HepG2 (cell line): ENCODE data around the gene EFNB1. TPM values are rescaled to one million over a fixed set of nuclear protein-coding genes. Genes with fewer than 3 reads are reported as not detected.

Experiments
- ATAC-seq: fragments of 200-7000 bp; cut with Tn5 transposase; 3 replicates; pipeline ENCODE4 v1.9.1; 2020; ENCODE audit warnings: mild to moderate bottlenecking, moderate library complexity
- BruUV-seq: library from RNA; stranded (reverse); fragments of 400-500 nt; replicated peaks from 2 replicates; lab custom pipeline; 2021; lab: Mats Ljungman, UMichigan
- CTCF ChIA-PET: fragments of 300-600 bp; formaldehyde crosslinking; extraction: SDS; loops from one replicate; lab custom pipeline; 2021; ENCODE audit warnings: low total read pairs, inconsistent platforms, low intra/inter-chr PET ratio; lab: Yijun Ruan, JAX
- POLR2A ChIA-PET: fragments of 350-600 bp; sonication (Branson Sonifier 250); formaldehyde crosslinking; loops from one replicate; lab custom pipeline; 2020; ENCODE audit warnings: antibody characterized with exemption, inconsistent platforms; lab: Yijun Ruan, JAX
- DNase-seq: peaks from one replicate; pipeline ENCODE4 v3.0.0-alpha.2; 2015; ENCODE audit warnings: low spot score
- FAIRE-seq: peaks from 3 replicates; lab custom pipeline; 2011; peaks lifted over from hg19 to GRCh38; lab: Jason Lieb, UNC
- H2AFZ ChIP-seq: one replicate; pipeline ENCODE4 v1.6.1; 2011; ENCODE audit warnings: low read length, inconsistent platforms
- H3K27ac ChIP-seq: fragments of 300-600 bp; 3 replicates; pipeline ENCODE4 v1.8.0; 2011; ENCODE audit warnings: mixed run types, mild to moderate bottlenecking, mixed read lengths, low read length, inconsistent platforms; ENCODE audit not compliant: insufficient read depth; ENCODE audit errors: extremely low read length
- H3K27me3 ChIP-seq, 2 experiments: fragments of 200-600 bp in 1 of 2; 2 replicates in 1 of 2; 3 replicates in 1 of 2; pipeline versions ENCODE4 v1.6.0 to v1.8.0; 2011; ENCODE audit warnings: low read length in 2 of 2, mild to moderate bottlenecking in 2 of 2, moderate library complexity in 2 of 2, inconsistent platforms in 1 of 2; ENCODE audit not compliant: insufficient read depth in 2 of 2, control insufficient read depth in 1 of 2
- H3K36me3 ChIP-seq, 2 experiments: fragments of 200-600 bp in 1 of 2; replicated peaks in 1 of 2; 2 replicates in 1 of 2; 3 replicates in 1 of 2; pipeline versions ENCODE4 v1.5.1 to v1.8.0; 2011; ENCODE audit warnings: low read length in 2 of 2, inconsistent platforms in 1 of 2; ENCODE audit not compliant: insufficient read depth in 2 of 2, control insufficient read depth in 1 of 2
- H3K4me1 ChIP-seq: 2 replicates; pipeline ENCODE4 v1.5.1; 2012; ENCODE audit warnings: low read length, inconsistent platforms; ENCODE audit not compliant: insufficient read depth
- H3K4me2 ChIP-seq: 2 replicates; pipeline ENCODE4 v1.6.0; 2011; ENCODE audit warnings: low read depth, low read length, inconsistent platforms
- H3K4me3 ChIP-seq, 3 experiments: fragments of 200-600 bp in 1 of 3; sonication (generic), shearing (Covaris generic) in 1 of 3; replicated peaks in 1 of 3; 2 replicates each; pipeline ENCODE4 v1.5.1; 2011 to 2016; ENCODE audit warnings: low read length in 3 of 3, inconsistent platforms in 2 of 3, low read depth in 2 of 3, mild to moderate bottlenecking in 2 of 3, control low read depth in 1 of 3, mixed read lengths in 1 of 3; ENCODE audit not compliant: insufficient read depth in 1 of 3
- H3K79me2 ChIP-seq: one replicate; pipeline ENCODE4 v1.6.1; 2011; ENCODE audit warnings: low read length, inconsistent platforms; ENCODE audit not compliant: insufficient read depth
- H3K9ac ChIP-seq: 2 replicates; pipeline ENCODE4 v1.6.0; 2011; ENCODE audit warnings: mild to moderate bottlenecking, low read depth, low read length, inconsistent platforms; ENCODE audit not compliant: insufficient read depth
- H3K9me3 ChIP-seq: 2 replicates; pipeline ENCODE4 v1.5.1; 2012; ENCODE audit warnings: mild to moderate bottlenecking, low read length
- H4K20me1 ChIP-seq: 2 replicates; pipeline ENCODE4 v1.6.0; 2011; ENCODE audit warnings: inconsistent platforms, mild to moderate bottlenecking, low read length, moderate library complexity; ENCODE audit not compliant: insufficient read depth
- TCF7 ChIP-seq: sonication (generic); IDR thresholded peaks from 2 replicates; pipeline ENCODE4 v1.6.1; 2016; ENCODE audit warnings: antibody characterized with exemption, low read depth
- TSC22D2 ChIP-seq: sonication (generic); formaldehyde crosslinking; IDR thresholded peaks from 2 replicates; pipeline ENCODE4 v1.5.1; 2020; ENCODE audit warnings: missing genetic modification reagents, mild to moderate bottlenecking, borderline replicate concordance
- ZC3H4 ChIP-seq: sonication (generic); formaldehyde crosslinking; IDR thresholded peaks from 2 replicates; pipeline ENCODE4 v1.4.0; 2020; ENCODE audit warnings: missing genetic modification reagents, borderline replicate concordance
- ZFP82 ChIP-seq: sonication (generic); formaldehyde crosslinking; IDR thresholded peaks from 2 replicates; pipeline ENCODE4 v1.5.1; 2020; ENCODE audit warnings: mild to moderate bottlenecking, missing genetic modification reagents, borderline replicate concordance
- ZNF20 ChIP-seq: sonication (generic); formaldehyde crosslinking; IDR thresholded peaks from 2 replicates; pipeline ENCODE4 v1.4.0; 2020; ENCODE audit warnings: mild to moderate bottlenecking, moderate library complexity, missing genetic modification reagents
- ZNF703 ChIP-seq: sonication (generic); formaldehyde crosslinking; IDR thresholded peaks from 2 replicates; pipeline ENCODE4 v1.5.1; 2020; ENCODE audit warnings: missing genetic modification reagents, mild to moderate bottlenecking, moderate library complexity, borderline replicate concordance
- ZNF737 ChIP-seq: sonication (generic); formaldehyde crosslinking; IDR thresholded peaks from 2 replicates; pipeline ENCODE4 v1.5.0; 2020; ENCODE audit warnings: missing genetic modification reagents, mild to moderate bottlenecking, borderline replicate concordance
- ZNF883 ChIP-seq: sonication (generic); formaldehyde crosslinking; IDR thresholded peaks from 2 replicates; pipeline ENCODE4 v1.5.1; 2020; ENCODE audit warnings: mild to moderate bottlenecking, missing genetic modification reagents; ENCODE audit errors: not compliant biosample characterization
- WGBS: methylation state at CpG from one replicate; pipeline ENCODE4 v1.1.6; 2017; ENCODE audit warnings: low lambda C conversion rate; 5-methylcytosine and 5-hydroxymethylcytosine counted together
- in situ Hi-C: cut with HindIII; loops from 2 replicates; pipeline ENCODE4 v1.10.0; 2017; ENCODE audit warnings: low pct_unique_long_range_greater_than_20kb; ENCODE audit not compliant: extremely low pct_ligation_motif_present
- intact Hi-C: fragments of 100-400 bp; cut with micrococcal nuclease; formaldehyde crosslinking; loops from one replicate; pipeline ENCODE4 v1.10.0; 2022; ENCODE audit not compliant: unreplicated experiment
- polyA plus RNA-seq, 8 experiments: library from polyadenylated mRNA; depleted of rRNA in 3 of 8; stranded (reverse) in 7 of 8; unstranded in 1 of 8; fragments of >200 nt; fragmentation: Illumina TruSeq in 4 of 8; extraction: Trizol in 4 of 8; gene quantifications; 2 replicates each; pipeline versions ENCODE4 v1.2.1 to v1.2.3, GENCODE V29; 2011 to 2016; ENCODE audit warnings: low read depth in 4 of 8, missing spikeins in 1 of 8, mixed read lengths in 1 of 8; ENCODE audit not compliant: insufficient read depth in 1 of 8
- total RNA-seq, 5 experiments: library from RNA; depleted of rRNA; stranded (reverse); fragments of >200 nt; fragmentation: Illumina TruSeq; extraction: Trizol; gene quantifications; 2 replicates each; pipeline ENCODE4 v1.2.3, GENCODE V29; 2016; ENCODE audit warnings: low read depth in 1 of 5
- TF ChIP-seq, protein P1 (sequence below): sonication (generic); formaldehyde crosslinking; IDR thresholded peaks from 2 replicates; pipeline ENCODE4 v1.4.0; 2020; ENCODE audit warnings: missing genetic modification reagents
- TF ChIP-seq, protein P2 (sequence below), 2 experiments: sonication (generic) in 1 of 2; formaldehyde crosslinking in 1 of 2; IDR thresholded peaks; 2 replicates each; pipeline versions ENCODE4 v1.4.0 to v1.6.1; 2018 to 2020; ENCODE audit warnings: missing genetic modification reagents in 2 of 2, borderline replicate concordance in 1 of 2, low read depth in 1 of 2, mild to moderate bottlenecking in 1 of 2, missing biosample characterization in 1 of 2
- TF ChIP-seq, protein P3 (sequence below): sonication (generic); formaldehyde crosslinking; IDR thresholded peaks from 2 replicates; pipeline ENCODE4 v1.4.0; 2020; ENCODE audit warnings: mild to moderate bottlenecking, missing genetic modification reagents

The EFNB1 gene
- total and polyA plus RNA-seq, 2 of the 13 experiments (the other 11 are each of a cell fraction or from before 2014, with no cell fraction given), result 4.0 to 4.1 TPM

DNA sequence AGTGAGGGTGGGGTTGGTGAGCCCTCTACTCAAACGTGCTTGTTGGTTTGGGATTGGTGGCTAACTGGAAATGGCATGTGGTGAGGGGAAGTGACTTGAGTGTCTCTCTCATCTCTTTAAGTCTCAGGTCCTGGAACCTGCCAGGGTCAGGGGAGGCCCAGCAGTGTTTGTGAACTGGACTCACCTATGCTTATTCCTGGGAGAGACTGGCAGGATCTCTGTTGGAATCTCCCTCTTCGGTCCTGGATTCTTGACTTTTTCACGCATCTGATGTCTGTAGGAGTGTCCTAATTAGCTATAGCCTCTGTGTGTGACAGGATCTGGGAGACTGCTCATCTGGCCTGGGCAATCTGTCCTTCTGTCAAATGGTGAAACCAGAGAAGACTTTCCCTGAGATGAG is 7.2 kb upstream of the EFNB1 start:
- in situ Hi-C loops, result loop anchor here (10.0 kb wide), 3 partner anchors 213 to 563 kb away; no protein-coding TSS in a partner anchor
- POLR2A ChIA-PET, result no interaction called here
- no CpG with 5 or more reads among the region's 3 CpGs for WGBS
- Histone ChIP-seq H4K20me1 (no peaks in the 10 kb centered on the region), H2AFZ (no peak overlapping the region), H3K4me3 (no peak overlapping the region), H3K4me1 (peaks cover 16% of the 10 kb centered on the region)
- no peak for FAIRE-seq
- no peak for TF ChIP-seq TSC22D2 (CRISPR knock-in tag)
- TF ChIP-seq, protein P1, sequence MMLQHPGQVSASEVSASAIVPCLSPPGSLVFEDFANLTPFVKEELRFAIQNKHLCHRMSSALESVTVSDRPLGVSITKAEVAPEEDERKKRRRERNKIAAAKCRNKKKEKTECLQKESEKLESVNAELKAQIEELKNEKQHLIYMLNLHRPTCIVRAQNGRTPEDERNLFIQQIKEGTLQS (CRISPR knock-in tag), result no peak
- TF ChIP-seq ZNF883, result no peak
- TF ChIP-seq ZNF20 (CRISPR knock-in tag), result no peak
- TF ChIP-seq, protein P2, sequence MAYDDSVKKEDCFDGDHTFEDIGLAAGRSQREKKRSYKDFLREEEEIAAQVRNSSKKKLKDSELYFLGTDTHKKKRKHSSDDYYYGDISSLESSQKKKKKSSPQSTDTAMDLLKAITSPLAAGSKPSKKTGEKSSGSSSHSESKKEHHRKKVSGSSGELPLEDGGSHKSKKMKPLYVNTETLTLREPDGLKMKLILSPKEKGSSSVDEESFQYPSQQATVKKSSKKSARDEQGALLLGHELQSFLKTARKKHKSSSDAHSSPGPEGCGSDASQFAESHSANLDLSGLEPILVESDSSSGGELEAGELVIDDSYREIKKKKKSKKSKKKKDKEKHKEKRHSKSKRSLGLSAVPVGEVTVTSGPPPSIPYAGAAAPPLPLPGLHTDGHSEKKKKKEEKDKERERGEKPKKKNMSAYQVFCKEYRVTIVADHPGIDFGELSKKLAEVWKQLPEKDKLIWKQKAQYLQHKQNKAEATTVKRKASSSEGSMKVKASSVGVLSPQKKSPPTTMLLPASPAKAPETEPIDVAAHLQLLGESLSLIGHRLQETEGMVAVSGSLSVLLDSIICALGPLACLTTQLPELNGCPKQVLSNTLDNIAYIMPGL (CRISPR knock-in tag; IDR thresholded peaks at IDR 0.05; ENCODE audit: borderline replicate concordance in 1 of 2, low read depth in 1 of 2), result no peak
- no peak for TF ChIP-seq TCF7
- TF ChIP-seq ZNF703 (CRISPR knock-in tag), result no peak
- TF ChIP-seq ZNF737 (CRISPR knock-in tag), result no peak
- TF ChIP-seq ZC3H4 (CRISPR knock-in tag), result no peak
- TF ChIP-seq ZFP82 (CRISPR knock-in tag), result no peak
- TF ChIP-seq, protein P3, sequence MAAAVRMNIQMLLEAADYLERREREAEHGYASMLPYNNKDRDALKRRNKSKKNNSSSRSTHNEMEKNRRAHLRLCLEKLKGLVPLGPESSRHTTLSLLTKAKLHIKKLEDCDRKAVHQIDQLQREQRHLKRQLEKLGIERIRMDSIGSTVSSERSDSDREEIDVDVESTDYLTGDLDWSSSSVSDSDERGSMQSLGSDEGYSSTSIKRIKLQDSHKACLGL (CRISPR knock-in tag), result no peak
- TF ChIP-seq, all 625 proteins: peak for 0
- Histone ChIP-seq H3K36me3 (no peaks in the 10 kb centered on the region), H3K27ac (no peak overlapping the region), H3K79me2 (no peaks in the 10 kb centered on the region), H3K4me2 (no peak overlapping the region), H3K27me3 (no peaks in the 10 kb centered on the region), H3K9ac (no peak overlapping the region), H3K9me3 (no peaks in the 10 kb centered on the region)
- BruUV-seq, result no TSS peak
- DNase-seq, result no peak
- no peak for ATAC-seq
- intact Hi-C loops, result no loop called here
- CTCF ChIA-PET, result no interaction called here
